ENCODE data around the gene ZNF664.

- TF ChIP-seq, protein P1, sequence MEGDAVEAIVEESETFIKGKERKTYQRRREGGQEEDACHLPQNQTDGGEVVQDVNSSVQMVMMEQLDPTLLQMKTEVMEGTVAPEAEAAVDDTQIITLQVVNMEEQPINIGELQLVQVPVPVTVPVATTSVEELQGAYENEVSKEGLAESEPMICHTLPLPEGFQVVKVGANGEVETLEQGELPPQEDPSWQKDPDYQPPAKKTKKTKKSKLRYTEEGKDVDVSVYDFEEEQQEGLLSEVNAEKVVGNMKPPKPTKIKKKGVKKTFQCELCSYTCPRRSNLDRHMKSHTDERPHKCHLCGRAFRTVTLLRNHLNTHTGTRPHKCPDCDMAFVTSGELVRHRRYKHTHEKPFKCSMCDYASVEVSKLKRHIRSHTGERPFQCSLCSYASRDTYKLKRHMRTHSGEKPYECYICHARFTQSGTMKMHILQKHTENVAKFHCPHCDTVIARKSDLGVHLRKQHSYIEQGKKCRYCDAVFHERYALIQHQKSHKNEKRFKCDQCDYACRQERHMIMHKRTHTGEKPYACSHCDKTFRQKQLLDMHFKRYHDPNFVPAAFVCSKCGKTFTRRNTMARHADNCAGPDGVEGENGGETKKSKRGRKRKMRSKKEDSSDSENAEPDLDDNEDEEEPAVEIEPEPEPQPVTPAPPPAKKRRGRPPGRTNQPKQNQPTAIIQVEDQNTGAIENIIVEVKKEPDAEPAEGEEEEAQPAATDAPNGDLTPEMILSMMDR (IDR thresholded peaks at IDR 0.05), result no peak
- TF ChIP-seq POLR2A (IDR thresholded peaks at IDR 0.05), result no peak
- no peak for TF ChIP-seq POLR2AphosphoS5 (IDR thresholded peaks at IDR 0.05)
Observed at GRCh38 chr12:123937707-123938591, 35.1 kb upstream of the ZNF664 start.
